GM19372 (cell line): ENCODE data around the gene CACNA1G.

Experiments used
- ATAC-seq: cut with Tn5 transposase; IDR thresholded peaks from one replicate; pipeline ENCODE4 v1.9.1; 2021; ENCODE audit warnings: mild to moderate bottlenecking, low read depth, moderate library complexity; ENCODE audit not compliant: unreplicated experiment

The CACNA1G gene

GRCh38 chr17:50533185-50533584, 27.3 kb upstream of the CACNA1G start:
- ATAC-seq = no peak

DNA sequence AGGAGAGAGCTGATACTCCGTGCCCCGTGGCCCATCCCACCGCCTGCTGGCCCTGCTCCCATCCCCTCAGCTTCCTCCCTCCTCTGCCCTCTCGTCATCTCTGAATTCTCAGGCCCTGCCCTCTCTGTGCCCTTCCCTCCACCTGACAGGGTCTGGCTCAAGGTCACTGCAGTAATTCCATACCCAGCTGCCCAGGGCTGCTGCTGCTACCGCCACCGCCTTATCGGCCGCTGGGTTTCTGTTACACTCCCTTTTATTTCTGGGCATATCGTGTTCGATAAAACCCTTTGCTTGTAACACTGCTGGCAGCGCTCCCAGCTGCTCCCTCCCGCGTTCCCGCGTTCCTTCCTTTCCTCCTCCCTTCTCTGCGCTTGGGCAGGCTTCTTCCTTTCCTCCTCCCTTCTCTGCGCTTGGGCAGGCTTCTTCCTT, 26.8 kb upstream of the CACNA1G start:
- no peak for ATAC-seq

DNA sequence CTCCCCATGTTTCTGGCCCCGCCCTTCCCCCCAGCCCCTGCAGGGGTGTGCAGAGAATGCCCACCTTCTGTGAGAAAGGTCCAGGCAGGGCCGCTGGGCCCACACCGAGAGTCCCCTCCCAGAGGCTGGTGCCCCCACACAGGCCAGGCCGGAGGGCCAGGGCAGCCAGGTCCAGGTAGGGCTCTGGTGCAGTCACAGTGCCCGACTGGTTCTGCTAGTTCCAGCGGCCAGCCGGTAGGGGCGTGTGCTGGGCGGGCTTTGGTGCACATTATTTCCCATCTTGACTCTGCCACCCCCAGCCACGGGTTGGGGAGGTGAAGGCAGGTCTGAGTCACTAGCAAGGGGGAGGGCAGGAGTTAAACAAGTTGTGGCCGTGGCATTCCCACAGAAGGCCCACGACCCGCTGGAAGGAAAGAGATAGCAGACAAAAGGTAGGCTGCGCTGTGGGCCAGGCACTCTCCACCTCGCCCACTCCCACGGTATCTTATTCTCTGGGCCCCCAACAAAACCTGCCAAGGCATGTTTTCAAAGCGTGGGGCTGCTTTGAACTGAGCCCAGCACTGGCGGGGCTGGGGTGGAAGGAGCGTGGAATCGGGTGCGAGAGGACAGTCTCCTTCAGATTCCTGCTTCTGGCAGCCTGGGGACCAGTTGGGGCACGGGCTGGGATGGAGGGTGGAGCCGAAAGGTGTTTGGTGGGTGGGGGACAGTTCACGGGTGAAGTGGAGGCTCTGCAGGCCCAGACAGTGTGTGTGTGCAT, 26.1 kb upstream of the CACNA1G start:
- no peak for ATAC-seq

DNA sequence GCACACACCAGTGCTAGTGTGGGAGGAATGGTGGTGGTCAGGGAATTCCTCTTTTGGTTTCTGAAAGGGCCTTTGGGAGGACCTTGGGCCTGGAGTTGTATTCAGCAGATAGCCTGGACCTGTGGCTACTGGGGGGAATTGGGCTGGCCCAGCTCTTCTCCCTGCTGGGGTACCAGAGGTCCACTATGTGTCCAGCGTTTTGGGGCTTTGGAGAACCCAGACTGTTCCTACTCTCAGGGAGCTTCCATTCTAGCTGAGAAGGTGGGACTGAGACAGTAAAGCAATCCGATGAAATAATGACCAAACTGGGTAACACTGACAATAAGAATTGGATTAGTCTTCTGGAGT, 25.6 kb upstream of the CACNA1G start:
- no peak for ATAC-seq

GRCh38 chr17:50535407-50535806, 25.1 kb upstream of the CACNA1G start:
- ATAC-seq = no peak

DNA sequence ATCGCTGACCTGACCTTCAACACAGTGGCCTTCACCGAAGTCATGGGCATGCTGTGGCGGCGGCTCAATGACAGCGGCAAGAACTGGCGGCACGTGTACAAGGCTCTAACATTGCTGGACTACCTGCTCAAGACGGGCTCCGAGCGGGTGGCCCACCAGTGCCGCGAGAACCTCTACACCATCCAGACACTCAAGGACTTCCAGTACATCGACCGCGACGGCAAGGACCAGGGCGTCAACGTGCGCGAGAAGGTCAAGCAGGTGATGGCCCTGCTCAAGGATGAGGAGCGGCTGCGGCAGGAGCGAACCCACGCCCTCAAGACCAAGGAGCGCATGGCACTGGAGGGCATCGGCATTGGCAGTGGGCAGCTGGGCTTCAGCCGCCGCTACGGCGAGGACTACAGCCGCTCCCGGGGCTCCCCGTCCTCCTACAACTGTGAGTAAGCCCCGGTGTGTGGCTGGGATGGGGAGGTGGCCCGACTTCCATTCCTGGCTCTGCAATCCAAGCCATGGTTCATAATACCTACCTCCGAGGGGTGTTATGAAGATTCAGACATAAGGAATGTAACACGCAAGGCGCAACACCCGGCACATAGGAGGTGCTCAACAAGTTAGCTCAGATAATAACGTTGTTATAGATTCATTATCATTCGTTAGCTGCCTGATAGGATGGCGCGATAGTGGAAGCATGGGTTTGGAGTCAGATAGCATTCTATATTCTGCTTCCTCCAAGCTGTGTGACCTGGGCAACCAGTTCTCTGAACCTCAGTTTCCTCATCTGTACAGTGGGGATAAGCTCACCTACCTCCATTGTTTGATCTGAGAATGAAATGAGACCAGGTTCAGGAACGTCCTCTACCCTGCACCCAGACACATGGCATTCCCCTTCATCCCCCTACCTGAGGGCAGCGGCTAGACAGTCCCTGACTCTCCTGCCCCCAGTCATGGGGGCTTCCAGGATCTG, 23.6 kb upstream of the CACNA1G start:
- ATAC-seq = no peak

DNA sequence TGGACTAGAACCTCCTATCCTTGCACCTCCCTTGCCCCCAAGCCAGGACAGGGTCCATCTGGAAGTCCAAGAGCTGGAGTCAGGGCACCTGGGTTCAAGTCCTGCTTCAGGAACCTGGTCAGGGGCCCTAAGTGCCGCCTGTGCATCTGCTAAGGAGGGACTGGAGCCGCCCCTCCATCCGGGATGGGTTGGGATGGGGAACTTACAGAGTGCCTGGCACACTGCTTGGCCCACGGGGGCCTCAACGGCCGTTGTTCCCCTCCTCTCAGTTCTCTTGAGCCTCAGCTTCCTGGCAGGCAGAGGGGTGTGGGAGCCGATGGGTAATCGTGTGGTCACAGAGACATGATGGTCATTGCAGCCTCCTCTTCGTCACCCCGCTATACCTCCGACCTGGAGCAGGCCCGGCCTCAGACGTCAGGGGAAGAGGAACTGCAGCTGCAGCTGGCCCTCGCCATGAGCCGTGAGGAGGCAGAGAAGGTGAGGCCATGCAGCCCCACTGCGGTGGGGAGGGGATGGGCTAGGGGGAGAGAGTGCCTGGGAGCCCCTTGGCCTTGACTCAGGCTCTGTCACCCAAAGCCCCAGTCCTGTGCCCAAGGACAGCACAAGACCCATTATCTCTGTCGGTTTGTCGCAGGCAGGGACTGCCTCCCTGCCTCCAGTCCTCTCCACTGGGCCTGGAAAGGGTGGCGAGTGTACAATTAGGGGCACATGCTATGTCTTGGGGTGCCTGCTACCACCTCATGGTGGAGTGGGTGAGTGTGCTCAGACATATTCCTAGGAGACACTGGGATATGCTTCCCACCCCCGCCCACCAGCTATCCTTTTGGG, 22.6 kb upstream of the CACNA1G start:
- no peak for ATAC-seq

GRCh38 chr17:50538549-50539410, 21.7 kb upstream of the CACNA1G start:
- ATAC-seq = no peak

- no peak for ATAC-seq
Observed at GRCh38 chr17:50539762-50540559, 20.6 kb upstream of the CACNA1G start.

- no peak for ATAC-seq
Observed at GRCh38 chr17:50540560-50541401, 19.7 kb upstream of the CACNA1G start.

- no peak for ATAC-seq
Observed at GRCh38 chr17:50541402-50541715, 19.2 kb upstream of the CACNA1G start.

DNA sequence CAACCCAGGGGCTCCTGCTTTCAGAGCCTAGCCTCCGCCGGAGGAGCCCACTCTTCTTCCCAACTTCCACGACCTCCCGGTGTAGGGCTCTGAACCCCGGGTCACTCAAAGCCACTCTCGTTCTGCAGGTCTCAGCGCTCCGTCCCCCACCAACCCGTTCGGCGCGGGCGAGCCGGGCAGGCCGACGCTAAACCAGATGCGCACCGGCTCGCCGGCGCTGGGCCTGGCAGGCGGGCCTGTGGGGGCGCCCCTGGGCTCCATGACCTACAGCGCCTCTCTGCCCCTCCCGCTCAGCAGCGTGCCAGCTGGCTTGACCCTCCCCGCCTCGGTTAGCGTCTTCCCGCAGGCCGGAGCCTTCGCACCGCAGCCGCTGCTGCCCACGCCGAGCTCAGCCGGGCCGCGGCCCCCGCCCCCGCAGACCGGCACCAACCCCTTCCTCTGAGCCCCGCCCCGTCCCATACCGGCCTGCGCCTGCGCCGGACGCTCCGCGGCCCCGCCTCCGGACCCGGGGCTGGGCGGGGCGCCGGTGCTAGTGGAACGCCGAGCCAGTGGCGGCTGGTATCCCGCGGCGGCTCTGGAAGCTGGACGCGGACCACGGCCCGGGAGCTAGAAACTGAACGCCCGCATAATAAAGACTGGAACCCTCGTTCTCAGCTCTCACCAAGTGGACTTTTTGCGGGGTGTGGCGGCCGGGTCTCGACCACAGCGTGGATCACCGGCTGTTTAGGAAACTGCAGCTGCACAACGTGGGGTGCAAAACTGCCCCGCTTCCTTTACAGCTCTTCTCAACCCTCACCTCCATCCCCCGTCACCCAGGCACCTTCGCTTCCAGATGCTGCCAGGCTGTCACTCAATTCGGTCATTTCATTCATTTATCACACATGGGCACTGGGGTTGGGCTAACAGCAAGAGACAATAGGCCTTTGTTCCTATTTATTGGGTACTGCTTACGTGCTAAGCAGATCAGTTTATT, 18.5 kb upstream of the CACNA1G start:
- peak; percentile 78 for ATAC-seq

- no peak for ATAC-seq
Observed at GRCh38 chr17:50542795-50543774, 17.4 kb upstream of the CACNA1G start.

DNA sequence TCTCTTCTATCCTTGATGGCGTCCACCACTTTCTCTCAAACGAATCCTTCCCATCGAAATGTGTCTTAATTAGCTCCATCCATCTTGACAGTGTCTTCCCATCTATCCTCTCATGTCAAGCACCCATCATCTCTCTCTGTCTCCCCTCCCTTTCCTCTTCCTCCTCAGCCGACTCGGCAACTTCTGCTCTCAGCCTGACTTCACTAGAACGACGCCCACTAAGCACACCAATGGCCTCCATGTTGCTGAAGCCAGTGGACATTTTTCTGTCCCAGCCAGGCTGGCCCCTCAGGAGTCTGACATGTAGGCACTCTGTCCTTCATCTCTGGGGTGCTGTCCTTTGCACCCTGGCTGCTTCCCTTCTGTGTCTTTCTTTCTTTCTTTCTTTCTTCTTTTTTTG, 16.0 kb upstream of the CACNA1G start:
- no peak for ATAC-seq

DNA sequence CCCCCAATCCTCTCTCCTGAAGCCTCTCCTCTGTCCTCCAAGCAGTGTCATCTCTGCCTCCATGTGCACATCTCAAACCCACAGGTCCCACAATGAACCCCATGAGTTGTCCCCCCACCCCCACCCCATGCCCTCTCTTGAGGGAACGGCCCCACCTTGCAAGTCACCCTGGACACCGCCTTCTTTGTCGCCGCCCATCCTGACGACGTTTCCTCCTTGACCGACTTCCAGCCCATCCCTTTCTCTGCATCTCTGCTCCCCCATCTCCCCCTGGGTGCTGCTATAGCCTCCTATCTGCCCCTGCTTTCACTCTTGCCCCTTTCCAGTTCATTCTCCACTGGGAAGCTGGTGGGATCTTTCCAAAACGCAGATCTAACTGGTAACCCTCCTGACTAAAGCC, 15.2 kb upstream of the CACNA1G start:
- ATAC-seq = no peak

- ATAC-seq = no peak
Observed at GRCh38 chr17:50546701-50547034, 13.8 kb upstream of the CACNA1G start.
